ENCODE measurements around the gene JMJD6.

GRCh38 chr17:76701471-76701967 is 24.9 kb downstream of the JMJD6 start:
- TF ChIP-seq POLR2AphosphoS5 (IDR thresholded peaks at IDR 0.05), result no peak
- TF ChIP-seq POLR2A (IDR thresholded peaks at IDR 0.05), result no peak
